Measurements from ENCODE around the gene TIMP4.

The TIMP4 gene

DNA sequence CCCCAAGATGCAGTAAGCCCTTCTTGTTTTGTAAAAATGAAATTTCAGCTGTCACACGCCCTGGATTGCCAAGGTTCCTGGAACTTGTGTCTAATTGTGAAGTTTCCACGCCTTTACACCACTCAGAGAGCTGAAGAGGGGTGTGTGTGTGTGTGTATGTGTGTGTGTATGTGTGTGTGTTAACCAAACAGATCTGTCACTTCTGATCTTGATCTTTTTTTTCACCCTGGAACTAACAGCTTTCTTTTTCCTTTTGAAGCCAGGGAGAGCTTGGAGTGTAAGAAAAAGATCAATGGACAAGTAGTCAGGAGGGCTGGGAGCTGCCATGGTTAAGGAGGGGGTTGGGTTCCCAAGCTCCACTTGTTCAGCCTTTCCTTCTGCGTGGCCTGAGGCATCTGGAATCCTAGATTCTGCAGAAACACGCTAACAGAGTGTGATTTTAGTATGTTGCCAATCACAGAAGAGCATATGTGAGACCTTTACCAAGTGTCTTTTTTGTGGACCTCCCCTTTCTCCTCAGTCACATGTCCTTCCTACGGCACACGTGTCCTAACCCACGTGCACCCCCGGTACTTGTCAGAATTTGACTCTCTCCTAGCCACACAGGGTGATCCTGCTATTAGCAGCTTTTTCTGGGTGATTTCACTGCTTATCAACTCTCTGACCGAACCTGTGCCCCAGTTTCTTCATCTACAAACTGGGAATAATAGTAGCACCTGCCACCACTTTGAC, 11.5 kb downstream of the TIMP4 start:
- DNase-seq (ENCODE audit: low spot score), result no peak

- no peak for DNase-seq (ENCODE audit: low spot score)
Measured at GRCh38 chr3:12143949-12144504, 14.7 kb downstream of the TIMP4 start.

DNA sequence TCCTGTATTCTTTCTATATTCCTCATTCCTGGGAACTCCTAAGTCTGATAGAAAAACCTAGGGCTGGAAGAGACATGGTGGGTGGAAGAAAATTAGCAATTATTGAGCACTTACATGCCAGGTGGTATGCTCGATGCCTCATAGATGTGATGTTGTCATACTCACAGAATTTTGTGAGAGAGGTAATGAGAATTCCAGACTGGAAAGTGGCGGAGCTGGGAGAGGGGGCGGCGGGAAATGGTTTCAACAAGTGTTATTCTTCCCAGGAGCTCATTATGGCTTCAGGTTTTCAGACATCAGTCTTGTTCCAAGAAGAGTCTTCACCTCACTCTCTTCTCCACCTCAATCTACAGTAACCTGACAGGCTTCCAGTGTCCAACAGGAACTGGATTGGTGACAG, 16.2 kb downstream of the TIMP4 start:
- no peak for DNase-seq (ENCODE audit: low spot score)

DNA sequence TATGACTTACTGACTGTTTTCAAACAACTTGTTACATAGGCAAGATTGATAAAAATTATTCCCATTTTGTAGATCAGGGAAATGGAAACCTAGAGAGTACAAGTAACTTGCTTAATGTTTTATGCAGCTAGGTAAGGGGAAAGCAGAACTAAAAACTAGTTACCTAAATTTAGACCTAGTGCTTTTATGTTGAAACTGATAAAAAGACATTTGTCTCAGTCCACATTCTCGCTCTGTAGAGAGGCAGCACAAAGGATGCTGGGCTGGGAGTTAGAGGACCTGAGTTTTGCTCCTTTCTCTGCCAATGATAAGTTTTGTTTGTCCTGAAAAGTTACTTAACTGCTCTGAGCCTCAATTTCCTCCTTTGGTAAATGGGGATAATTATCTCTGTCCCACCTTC, 17.4 kb downstream of the TIMP4 start:
- no peak for DNase-seq (ENCODE audit: low spot score)

- peak; percentile 41 for DNase-seq (ENCODE audit: low spot score)
Measured at GRCh38 chr3:12139111-12139511, 19.6 kb downstream of the TIMP4 start.

GRCh38 chr3:12138044-12138443, 20.7 kb downstream of the TIMP4 start:
- peak; percentile 50 for DNase-seq (ENCODE audit: low spot score)

DNA sequence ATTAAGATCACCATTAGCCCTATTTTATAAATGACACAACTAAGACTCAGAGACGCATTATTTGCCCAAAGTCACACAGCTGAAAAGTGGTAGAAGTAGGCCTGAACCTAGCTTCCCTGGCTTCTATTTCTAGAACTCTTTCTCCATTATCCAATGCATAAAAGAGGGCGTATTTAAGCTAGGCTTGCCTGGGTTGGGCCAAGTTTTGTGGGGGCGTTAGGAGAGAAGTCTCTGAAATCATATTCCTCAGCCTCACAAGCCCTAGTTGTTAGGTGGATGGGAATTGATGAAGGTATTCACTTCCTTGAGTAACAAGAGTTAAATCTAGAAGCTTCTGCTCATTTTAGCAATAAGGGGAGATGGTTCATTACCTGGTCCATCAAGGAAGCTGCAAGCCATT, 22.3 kb downstream of the TIMP4 start:
- no peak for DNase-seq (ENCODE audit: low spot score)

DNA sequence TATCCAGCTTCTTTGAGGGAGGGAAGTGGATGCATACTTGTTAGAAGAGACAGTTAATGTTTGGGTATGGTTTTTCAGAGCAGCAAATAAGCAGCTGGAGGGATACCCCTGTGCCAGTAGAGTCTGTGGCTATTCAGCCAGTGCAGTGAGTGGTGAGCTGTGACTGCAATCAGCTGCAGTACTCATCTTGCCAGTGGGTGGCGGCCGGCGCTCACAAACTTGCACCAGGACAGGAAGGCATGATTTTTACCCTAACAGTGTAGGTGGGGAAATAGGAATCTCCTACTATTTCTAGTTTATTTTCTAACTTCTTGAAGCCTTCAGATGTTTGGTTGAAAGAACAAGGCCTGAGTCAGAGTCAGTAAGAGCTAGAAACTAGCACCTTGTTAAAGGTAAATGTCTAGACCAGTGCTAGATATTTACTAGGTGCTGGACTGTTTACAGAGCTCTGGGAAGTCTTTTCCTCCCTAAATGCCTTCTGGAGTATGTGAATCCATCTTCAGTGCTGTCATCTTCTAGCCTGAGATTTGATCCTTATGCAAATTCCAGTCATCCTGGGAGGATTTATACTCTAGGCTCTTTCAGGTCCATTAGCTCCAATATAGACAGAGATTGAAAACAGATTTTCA, 23.6 kb downstream of the TIMP4 start:
- DNase-seq (ENCODE audit: low spot score), result peak; percentile 70

DNA sequence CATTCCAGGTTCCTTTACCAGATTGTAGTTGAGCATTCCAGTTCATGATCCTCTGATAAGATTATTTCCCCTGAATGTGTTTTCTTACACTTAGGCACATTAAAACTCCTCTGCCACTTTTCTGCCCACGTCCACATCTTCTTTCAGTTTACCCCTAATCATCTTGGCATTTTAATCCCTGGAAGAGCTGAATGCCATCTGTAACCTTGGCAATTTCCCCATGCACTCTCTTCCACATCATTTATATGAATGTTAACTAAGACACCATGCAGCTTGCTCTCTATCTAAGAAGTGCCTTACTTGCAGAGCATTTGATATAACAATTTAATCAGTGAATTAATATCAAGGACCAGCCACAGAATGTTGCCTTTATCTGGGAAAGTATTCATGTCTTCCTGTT, 25.8 kb downstream of the TIMP4 start:
- no peak for DNase-seq (ENCODE audit: low spot score)

GRCh38 chr3:12131351-12132090, 27.2 kb downstream of the TIMP4 start:
- DNase-seq (ENCODE audit: low spot score), result no peak

DNA sequence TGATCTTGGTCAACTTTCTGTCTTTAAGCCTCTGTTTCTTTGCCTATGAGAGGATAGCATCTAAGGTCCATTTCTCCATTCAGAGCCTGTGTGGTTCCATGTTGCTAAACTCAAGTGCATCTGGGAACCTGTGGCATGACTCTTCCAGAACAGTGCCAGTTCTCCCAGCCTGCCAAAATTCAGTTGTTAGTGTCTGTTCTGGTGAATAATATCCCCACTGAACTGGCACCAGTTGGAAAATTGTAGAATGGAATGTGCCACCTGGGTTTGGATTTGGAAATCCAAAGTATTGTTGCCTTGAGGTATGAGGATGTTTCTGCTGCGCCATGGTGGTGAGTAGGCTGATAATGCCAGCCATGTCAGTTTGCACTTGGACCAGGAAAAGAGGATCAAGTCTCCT, 31.3 kb downstream of the TIMP4 start:
- no peak for DNase-seq (ENCODE audit: low spot score)

- no peak for DNase-seq (ENCODE audit: low spot score)
Measured at GRCh38 chr3:12125772-12126171, 32.9 kb downstream of the TIMP4 start.

DNA sequence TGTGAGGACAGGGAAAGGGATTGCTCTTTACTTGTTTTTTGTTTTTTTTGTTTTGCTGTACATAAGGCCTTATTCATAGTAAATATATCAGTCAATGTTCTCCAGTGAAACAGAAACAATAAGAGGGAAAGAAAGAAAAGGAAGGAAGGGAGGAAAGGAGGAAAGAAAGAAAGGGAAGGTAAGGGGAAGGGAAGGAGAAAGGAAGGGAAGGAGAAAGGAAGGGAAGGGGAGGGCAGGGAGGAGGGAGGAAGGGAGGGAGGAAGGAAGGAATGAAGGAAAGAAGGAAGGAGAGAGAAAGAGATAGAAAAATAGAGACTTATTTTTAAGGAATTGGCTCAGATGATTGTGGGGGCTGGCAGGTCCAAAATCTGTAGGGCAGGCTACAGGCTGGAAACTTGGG, 37.2 kb downstream of the TIMP4 start:
- no peak for DNase-seq (ENCODE audit: low spot score)

DNA sequence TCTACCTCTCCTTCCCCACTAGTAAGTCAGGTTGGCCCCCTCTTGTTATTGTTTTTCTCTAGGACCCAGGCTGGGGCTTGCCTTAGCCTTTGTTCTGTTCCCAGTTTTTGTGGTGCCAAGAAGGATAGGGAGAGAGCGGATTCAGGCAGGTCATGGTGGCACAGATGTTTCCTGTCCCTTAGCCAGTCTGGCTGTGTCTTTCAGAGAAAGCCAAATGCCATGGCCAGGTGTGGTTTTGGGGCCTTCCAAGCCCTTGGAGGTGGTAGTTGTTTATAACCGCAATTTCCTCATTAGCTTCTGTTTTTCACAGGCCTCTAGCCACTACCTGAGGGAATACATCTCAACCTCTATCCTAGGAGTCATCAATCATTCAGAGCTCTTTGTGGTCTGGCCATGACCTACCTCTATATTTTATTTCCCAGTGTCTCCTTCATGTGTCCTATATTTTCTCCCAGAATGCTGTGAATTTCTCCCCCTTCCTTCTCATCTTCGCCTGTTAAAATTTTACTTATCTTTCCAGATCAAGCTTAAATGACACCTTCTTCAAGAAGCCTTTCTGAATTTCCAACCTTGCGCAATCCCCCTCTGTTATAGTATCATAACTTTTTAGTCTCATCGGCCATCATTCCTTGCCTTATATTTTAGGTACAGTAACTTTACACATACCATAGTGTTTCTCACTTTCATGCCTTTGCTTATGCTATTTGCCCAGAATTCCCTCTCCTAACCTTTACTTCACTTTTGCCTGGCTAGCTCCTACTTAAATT, 38.2 kb downstream of the TIMP4 start:
- peak; percentile 29 for DNase-seq (ENCODE audit: low spot score)

- DNase-seq (ENCODE audit: low spot score), result no peak
Measured at GRCh38 chr3:12117473-12117872, 41.2 kb downstream of the TIMP4 start.

GRCh38 chr3:12116870-12117269, 41.8 kb downstream of the TIMP4 start:
- DNase-seq (ENCODE audit: low spot score), result no peak

- DNase-seq (ENCODE audit: low spot score), result no peak
Measured at GRCh38 chr3:12115849-12116248, 42.9 kb downstream of the TIMP4 start.

GRCh38 chr3:12115104-12115503, 43.6 kb downstream of the TIMP4 start:
- no peak for DNase-seq (ENCODE audit: low spot score)

DNA sequence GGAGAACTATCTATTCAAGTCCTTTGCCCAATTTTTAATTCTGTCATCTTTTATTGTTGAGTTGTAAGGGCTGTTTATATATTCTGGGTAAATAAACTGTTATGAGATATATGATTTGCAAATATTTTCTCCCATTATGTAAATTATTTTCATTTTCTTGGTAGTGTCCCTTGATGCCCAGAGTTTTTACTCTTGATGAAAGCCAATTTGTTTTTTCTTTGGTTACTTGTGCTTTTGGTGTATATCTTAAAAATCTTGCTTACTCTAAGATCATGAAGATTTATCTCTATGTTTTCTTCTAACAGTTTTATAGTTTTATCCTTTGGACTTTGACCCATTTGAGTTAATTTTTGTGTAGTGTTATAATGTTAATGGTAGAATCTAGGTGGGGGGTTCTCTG, 44.5 kb downstream of the TIMP4 start:
- DNase-seq (ENCODE audit: low spot score), result no peak

DNA sequence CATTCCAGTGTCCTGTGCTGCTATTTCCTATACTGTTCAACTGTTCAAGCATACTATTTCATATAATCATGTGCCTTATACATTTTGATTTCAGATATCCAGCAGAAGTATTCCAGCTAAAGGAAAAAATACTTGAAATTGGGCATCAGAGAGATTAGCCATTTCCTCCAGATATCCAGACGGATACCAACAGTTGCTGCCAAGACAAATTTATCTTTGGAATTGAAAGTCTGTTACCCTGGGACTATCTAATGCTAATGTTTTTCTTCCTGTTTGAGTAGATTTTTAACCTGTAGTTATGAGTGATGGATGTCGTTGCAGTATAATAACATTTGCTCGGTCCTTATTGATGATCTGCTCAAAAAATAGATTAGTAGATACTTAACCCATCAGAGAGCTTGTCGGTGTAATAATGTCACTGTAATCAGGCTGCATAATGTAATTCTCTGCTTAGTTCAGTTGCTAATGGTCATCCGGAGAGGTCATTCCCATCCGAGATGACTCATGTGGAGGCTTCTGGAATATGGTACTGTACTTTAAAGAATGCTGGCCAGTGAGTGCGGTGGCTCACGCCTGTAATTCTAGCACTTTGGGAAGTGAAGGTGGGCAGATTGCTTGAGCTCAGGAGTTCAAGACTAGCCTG, 51.5 kb downstream of the TIMP4 start:
- DNase-seq (ENCODE audit: low spot score), result no peak
